Glutamatergic neuron (in vitro differentiated cells): ENCODE measurements around the gene CACNA2D1. TPM values are rescaled to one million over a fixed set of nuclear protein-coding genes. Genes with fewer than 3 reads are reported as not detected.

Source experiments
- DNase-seq: peaks from one replicate; pipeline ENCODE4 v3.0.0; 2022
- H3K27ac Mint-ChIP-seq: one replicate; pipeline ENCODE4 v1.8.0; 2020; ENCODE audit warnings: mild to moderate bottlenecking, mixed read lengths, inconsistent platforms; ENCODE audit not compliant: unreplicated experiment
- H3K27me3 Mint-ChIP-seq: one replicate; pipeline ENCODE4 v1.8.0; 2020; ENCODE audit warnings: mild to moderate bottlenecking, moderate library complexity, mixed read lengths, inconsistent platforms; ENCODE audit not compliant: unreplicated experiment
- H3K36me3 Mint-ChIP-seq: one replicate; pipeline ENCODE4 v1.8.0; 2020; ENCODE audit warnings: mild to moderate bottlenecking, mixed read lengths, inconsistent platforms; ENCODE audit not compliant: unreplicated experiment
- H3K4me1 Mint-ChIP-seq: one replicate; pipeline ENCODE4 v1.8.0; 2020; ENCODE audit warnings: mild to moderate bottlenecking, low read depth, mixed read lengths, inconsistent platforms; ENCODE audit not compliant: unreplicated experiment
- H3K4me3 Mint-ChIP-seq: one replicate; pipeline ENCODE4 v1.8.0; 2020; ENCODE audit warnings: mild to moderate bottlenecking, mixed read lengths, inconsistent platforms; ENCODE audit not compliant: unreplicated experiment
- H3K9me3 Mint-ChIP-seq: one replicate; pipeline ENCODE4 v1.8.0; 2020; ENCODE audit warnings: mild to moderate bottlenecking, moderate library complexity, mixed read lengths, inconsistent platforms; ENCODE audit not compliant: unreplicated experiment
- total RNA-seq: library from RNA; stranded (reverse); fragmentation: NEBNext Ultra II Directional; extraction: Animal tissue kit (Norgen Biotek cat#: 25700); gene quantifications from one replicate; pipeline ENCODE4 v1.2.1, GENCODE V29; 2021; ENCODE audit not compliant: unreplicated experiment
- TF ChIP-seq, protein P1 (sequence below): fragments of 200-600 bp; sonication (generic); IDR thresholded peaks from one replicate; pipeline ENCODE4 v1.5.0; 2021; ENCODE audit not compliant: partially characterized antibody, unreplicated experiment

The CACNA2D1 gene
- total RNA-seq, 1 donor from 2014 or later, result 258 TPM

DNA sequence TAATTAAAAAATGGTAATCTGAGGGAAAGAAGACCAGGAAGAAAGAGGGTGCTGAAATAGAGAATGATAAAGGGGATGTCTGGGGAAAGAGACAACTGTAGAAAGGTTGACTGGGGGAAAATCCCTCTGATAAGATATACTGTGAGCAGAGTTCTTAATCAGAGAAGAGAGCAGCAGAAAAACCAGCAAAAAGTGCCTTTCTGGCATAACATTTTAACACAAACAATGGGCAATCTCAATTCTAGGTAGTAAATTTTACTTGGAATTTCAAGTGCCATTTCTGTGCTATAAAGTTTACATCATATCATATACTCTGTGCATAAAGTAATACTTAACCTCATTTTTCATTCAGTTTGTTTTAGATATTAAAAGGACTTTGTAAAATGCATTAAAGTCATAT, 421.9 kb downstream of the CACNA2D1 start:
- TF ChIP-seq, protein P1, sequence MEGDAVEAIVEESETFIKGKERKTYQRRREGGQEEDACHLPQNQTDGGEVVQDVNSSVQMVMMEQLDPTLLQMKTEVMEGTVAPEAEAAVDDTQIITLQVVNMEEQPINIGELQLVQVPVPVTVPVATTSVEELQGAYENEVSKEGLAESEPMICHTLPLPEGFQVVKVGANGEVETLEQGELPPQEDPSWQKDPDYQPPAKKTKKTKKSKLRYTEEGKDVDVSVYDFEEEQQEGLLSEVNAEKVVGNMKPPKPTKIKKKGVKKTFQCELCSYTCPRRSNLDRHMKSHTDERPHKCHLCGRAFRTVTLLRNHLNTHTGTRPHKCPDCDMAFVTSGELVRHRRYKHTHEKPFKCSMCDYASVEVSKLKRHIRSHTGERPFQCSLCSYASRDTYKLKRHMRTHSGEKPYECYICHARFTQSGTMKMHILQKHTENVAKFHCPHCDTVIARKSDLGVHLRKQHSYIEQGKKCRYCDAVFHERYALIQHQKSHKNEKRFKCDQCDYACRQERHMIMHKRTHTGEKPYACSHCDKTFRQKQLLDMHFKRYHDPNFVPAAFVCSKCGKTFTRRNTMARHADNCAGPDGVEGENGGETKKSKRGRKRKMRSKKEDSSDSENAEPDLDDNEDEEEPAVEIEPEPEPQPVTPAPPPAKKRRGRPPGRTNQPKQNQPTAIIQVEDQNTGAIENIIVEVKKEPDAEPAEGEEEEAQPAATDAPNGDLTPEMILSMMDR, result no peak
- no peaks in the 10 kb centered on the region for H3K9me3 Mint-ChIP-seq
- H3K27ac Mint-ChIP-seq, result no peak overlapping the region
- no peaks in the 10 kb centered on the region for H3K27me3 Mint-ChIP-seq
- no peaks in the 10 kb centered on the region for H3K36me3 Mint-ChIP-seq
- peaks cover under 1% of the 10 kb centered on the region for H3K4me1 Mint-ChIP-seq
- no peak for DNase-seq
- H3K4me3 Mint-ChIP-seq, result no peak overlapping the region

DNA sequence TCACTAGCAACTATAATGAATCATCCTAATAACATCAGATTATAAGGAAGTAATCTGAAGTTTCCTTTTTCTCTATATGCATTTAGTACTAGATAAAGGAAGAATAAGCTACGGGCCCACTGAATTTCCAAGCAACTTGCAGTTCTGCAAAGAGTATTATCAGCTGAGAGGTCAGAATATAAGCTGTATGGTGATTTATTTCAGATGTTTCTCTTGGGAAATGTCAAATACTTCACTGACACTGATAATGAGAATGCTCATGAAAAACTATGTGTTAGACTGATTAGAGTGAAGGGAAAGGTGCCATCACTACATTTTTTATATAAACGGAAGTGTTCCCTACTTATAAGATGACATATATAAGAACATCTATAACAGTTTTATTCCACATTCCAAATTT, 422.5 kb downstream of the CACNA2D1 start:
- DNase-seq, result no peak
- Mint-ChIP-seq H3K27me3 (no peaks in the 10 kb centered on the region), H3K4me3 (no peak overlapping the region), H3K4me1 (peaks cover 5% of the 10 kb centered on the region), H3K36me3 (no peaks in the 10 kb centered on the region), H3K27ac (no peak overlapping the region), H3K9me3 (no peaks in the 10 kb centered on the region)
- TF ChIP-seq, protein P1, result no peak

GRCh38 chr7:82019551-82020475, 423.8 kb downstream of the CACNA2D1 start:
- TF ChIP-seq, protein P1, result no peak
- no peaks in the 10 kb centered on the region for H3K27me3 Mint-ChIP-seq
- no peak for DNase-seq
- peaks cover 10% of the 10 kb centered on the region for H3K4me1 Mint-ChIP-seq
- no peak overlapping the region for H3K4me3 Mint-ChIP-seq
- H3K36me3 Mint-ChIP-seq, result no peaks in the 10 kb centered on the region
- H3K9me3 Mint-ChIP-seq, result no peaks in the 10 kb centered on the region
- no peak overlapping the region for H3K27ac Mint-ChIP-seq

- no peaks in the 10 kb centered on the region for H3K36me3 Mint-ChIP-seq
- H3K9me3 Mint-ChIP-seq, result peaks cover 2% of the 10 kb centered on the region
- no peak for DNase-seq
- TF ChIP-seq, protein P1, result no peak
- H3K4me3 Mint-ChIP-seq, result no peak overlapping the region
- no peak overlapping the region for H3K27ac Mint-ChIP-seq
- H3K27me3 Mint-ChIP-seq, result no peaks in the 10 kb centered on the region
- peaks cover 10% of the 10 kb centered on the region for H3K4me1 Mint-ChIP-seq
Observed at GRCh38 chr7:82018226-82018625, 425.4 kb downstream of the CACNA2D1 start.

DNA sequence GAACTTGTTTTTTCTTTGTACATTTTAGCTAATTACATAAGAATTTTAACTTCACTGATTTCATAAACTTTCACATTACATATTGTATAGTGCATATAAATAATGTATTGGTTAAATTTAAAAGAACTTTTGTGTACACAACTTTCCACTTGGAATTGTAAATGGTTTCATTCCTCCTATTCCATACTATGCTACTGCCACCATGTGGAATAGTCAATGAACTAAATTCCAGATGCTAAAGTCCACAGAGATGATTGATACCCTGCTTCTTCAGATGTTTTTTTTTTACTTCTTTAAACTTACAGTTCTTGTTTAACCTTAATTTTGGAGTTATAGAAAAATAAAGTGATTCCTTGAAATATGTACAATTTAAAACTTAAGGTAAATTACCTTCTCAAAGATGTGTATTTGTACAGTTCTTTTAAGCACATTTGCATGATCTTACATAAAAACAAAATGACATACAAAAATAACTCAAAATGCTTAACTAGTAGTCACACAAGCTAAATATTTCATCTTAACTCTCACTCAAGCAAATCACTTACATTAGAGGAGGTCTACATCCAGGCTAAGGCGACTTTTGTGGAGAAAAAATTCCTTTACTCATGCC, 426.1 kb downstream of the CACNA2D1 start:
- Mint-ChIP-seq H3K36me3 (no peaks in the 10 kb centered on the region), H3K27me3 (no peaks in the 10 kb centered on the region), H3K9me3 (peaks cover 2% of the 10 kb centered on the region), H3K4me1 (peaks cover 10% of the 10 kb centered on the region), H3K4me3 (no peak overlapping the region), H3K27ac (no peak overlapping the region)
- DNase-seq, result no peak
- TF ChIP-seq, protein P1, result no peak
